BLaER1 treated with 17β-estradiol and CSF1 and Interleukin-3, amounts not matched to agents 10 nM and 100 nM (cell line): Measurements from ENCODE around the gene RFXANK.

Experiments
- H3K27ac ChIP-seq, 11 experiments: shearing (Covaris generic); formaldehyde crosslinking; 2 replicates each; pipeline ENCODE4 v1.8.1; 2022
- H3K27me3 ChIP-seq, 11 experiments: shearing (Covaris generic); formaldehyde crosslinking; 2 replicates each; pipeline ENCODE4 v1.8.1; 2022
- H3K36me3 ChIP-seq, 11 experiments: shearing (Covaris generic); formaldehyde crosslinking; 2 replicates each; pipeline ENCODE4 v1.8.1; 2022
- H3K4me1 ChIP-seq, 10 experiments: shearing (Covaris generic); formaldehyde crosslinking; 2 replicates each; pipeline ENCODE4 v1.8.1; 2022
- H3K4me2 ChIP-seq, 11 experiments: shearing (Covaris generic); formaldehyde crosslinking; 2 replicates each; pipeline ENCODE4 v1.8.1; 2022
- H3K4me3 ChIP-seq, 10 experiments: shearing (Covaris generic); formaldehyde crosslinking; 2 replicates each; pipeline ENCODE4 v1.8.1; 2022
- H3K9ac ChIP-seq, 11 experiments: shearing (Covaris generic); formaldehyde crosslinking; 2 replicates each; pipeline ENCODE4 v1.8.1; 2022
- H3K9me3 ChIP-seq, 11 experiments: shearing (Covaris generic); formaldehyde crosslinking; replicated peaks in 1 of 11; 2 replicates each; pipeline ENCODE4 v1.8.1; 2022
- H4K20me1 ChIP-seq, 11 experiments: shearing (Covaris generic); formaldehyde crosslinking; 2 replicates each; pipeline ENCODE4 v1.8.1; 2022
- Cebpa-rat ChIP-seq, 11 experiments: shearing (Covaris generic); IDR thresholded peaks; 2 replicates each; pipeline ENCODE4 v1.8.1; 2022

The RFXANK gene

GRCh38 chr19:19193926-19194325, 1.9 kb downstream of the RFXANK start:
- peak overlapping the region; percentile 77 to 99 (median 90); a peak in 19 of 20 replicates for H3K4me3 ChIP-seq
- H3K36me3 ChIP-seq, result peaks cover 31 to 66% (median 44%) of the 10 kb centered on the region in 11 experiments
- peak overlapping the region; percentile 91 to 100 (median 99); a peak in 21 of 22 replicates for H3K9ac ChIP-seq
- no peak for TF ChIP-seq Cebpa-rat (IDR thresholded peaks at IDR 0.05)
- peak overlapping the region; percentile 75 to 98 (median 90) for H3K4me2 ChIP-seq
- H4K20me1 ChIP-seq, result peaks cover 0 to 43% (median 18%) of the 10 kb centered on the region in 11 experiments; a peak in 13 of 22 replicates
- peaks cover 37 to 51% (median 39%) of the 10 kb centered on the region in 10 experiments for H3K4me1 ChIP-seq
- no peaks in the 10 kb centered on the region for H3K9me3 ChIP-seq
- no peaks in the 10 kb centered on the region for H3K27me3 ChIP-seq
- H3K27ac ChIP-seq, result peak overlapping the region in 9 of 11 experiments; percentile 82 to 100 (median 97); a peak in 17 of 22 replicates

GRCh38 chr19:19201697-19202630, 9.9 kb downstream of the RFXANK start:
- peak overlapping the region; percentile 91 to 99 (median 96) for H3K4me2 ChIP-seq
- peak overlapping the region; percentile 76 to 91 (median 85) for H3K9ac ChIP-seq
- no peak for TF ChIP-seq Cebpa-rat (IDR thresholded peaks at IDR 0.05)
- H3K27me3 ChIP-seq, result no peaks in the 10 kb centered on the region
- H3K4me3 ChIP-seq, result peak overlapping the region; percentile 70 to 86 (median 74)
- peaks cover 10 to 28% (median 24%) of the 10 kb centered on the region in 10 experiments for H3K4me1 ChIP-seq
- peak overlapping the region in 10 of 11 experiments; percentile 70 to 86 (median 82); a peak in 18 of 22 replicates for H3K27ac ChIP-seq
- peaks cover 28 to 56% (median 48%) of the 10 kb centered on the region in 11 experiments for H3K36me3 ChIP-seq
- peaks cover 0 to 48% (median 18%) of the 10 kb centered on the region in 11 experiments; a peak in 12 of 22 replicates for H4K20me1 ChIP-seq
- H3K9me3 ChIP-seq, result no peaks in the 10 kb centered on the region

GRCh38 chr19:19202707-19203011, 10.6 kb downstream of the RFXANK start:
- Histone ChIP-seq H4K20me1 (peaks cover 0 to 45% (median 18%) of the 10 kb centered on the region in 11 experiments; a peak in 11 of 22 replicates), H3K4me3 (peak overlapping the region; percentile 70 to 86 (median 74)), H3K27ac (peak overlapping the region; percentile 59 to 86 (median 82)), H3K4me1 (peaks cover 10 to 30% (median 25%) of the 10 kb centered on the region in 10 experiments), H3K36me3 (peaks cover 24 to 49% (median 41%) of the 10 kb centered on the region in 11 experiments), H3K27me3 (no peaks in the 10 kb centered on the region), H3K9ac (peak overlapping the region; percentile 76 to 91 (median 85)), H3K9me3 (no peaks in the 10 kb centered on the region; a peak in 1 of 22 replicates), H3K4me2 (peak overlapping the region; percentile 91 to 99 (median 96))
- TF ChIP-seq Cebpa-rat (IDR thresholded peaks at IDR 0.05), result no peak

- peaks cover 10 to 33% (median 25%) of the 10 kb centered on the region in 10 experiments for H3K4me1 ChIP-seq
- no peaks in the 10 kb centered on the region for H3K27me3 ChIP-seq
- peak within 1 kb of the TSS; percentile 70 to 86 (median 74) for H3K4me3 ChIP-seq
- peaks cover 0 to 40% (median 13%) of the 10 kb centered on the region in 11 experiments; a peak in 10 of 22 replicates for H4K20me1 ChIP-seq
- peak within 1 kb of the TSS; percentile 59 to 86 (median 82) for H3K27ac ChIP-seq
- H3K9me3 ChIP-seq, result no peaks in the 10 kb centered on the region; a peak in 1 of 22 replicates
- TF ChIP-seq Cebpa-rat (IDR thresholded peaks at IDR 0.05), result no peak
- H3K9ac ChIP-seq, result peak within 1 kb of the TSS; percentile 76 to 91 (median 85)
- H3K4me2 ChIP-seq, result peak within 1 kb of the TSS; percentile 91 to 99 (median 96)
- peaks cover 18 to 44% (median 35%) of the 10 kb centered on the region in 11 experiments for H3K36me3 ChIP-seq
Observed at GRCh38 chr19:19203012-19203856, 11.2 kb downstream of the RFXANK start, which contains the start of gene NR2C2AP. NR2C2AP (minus strand) TSS chr19:19203414; CDS start chr19:19203060, 354 bp downstream.

- Histone ChIP-seq H3K27me3 (peaks cover 0 to 4% (median 0%) of the 10 kb centered on the region in 11 experiments; a peak in 2 of 22 replicates), H4K20me1 (peaks cover 0 to 33% (median 7%) of the 10 kb centered on the region in 11 experiments; a peak in 10 of 22 replicates), H3K9ac (no peak overlapping the region), H3K36me3 (peaks cover 9 to 34% (median 25%) of the 10 kb centered on the region in 11 experiments), H3K4me1 (peaks cover 10 to 33% (median 25%) of the 10 kb centered on the region in 10 experiments), H3K9me3 (no peaks in the 10 kb centered on the region; a peak in 1 of 22 replicates), H3K4me2 (peak overlapping the region in 6 of 11 experiments; percentile 92 to 99 (median 97); a peak in 6 of 22 replicates), H3K4me3 (no peak overlapping the region), H3K27ac (no peak overlapping the region)
- no peak for TF ChIP-seq Cebpa-rat (IDR thresholded peaks at IDR 0.05)
Observed at GRCh38 chr19:19204181-19204580, 12.1 kb downstream of the RFXANK start.

GRCh38 chr19:19205416-19206410, 13.7 kb downstream of the RFXANK start:
- Histone ChIP-seq H3K4me2 (no peak overlapping the region), H3K9me3 (no peaks in the 10 kb centered on the region; a peak in 1 of 22 replicates), H3K27ac (no peak overlapping the region), H3K36me3 (peaks cover 0 to 19% (median 15%) of the 10 kb centered on the region in 11 experiments; a peak in 18 of 22 replicates), H3K4me1 (peaks cover 10 to 33% (median 25%) of the 10 kb centered on the region in 10 experiments), H3K27me3 (peaks cover 0 to 18% (median 4%) of the 10 kb centered on the region in 11 experiments; a peak in 10 of 22 replicates), H3K4me3 (no peak overlapping the region), H3K9ac (no peak overlapping the region), H4K20me1 (peaks cover 0 to 19% (median 0%) of the 10 kb centered on the region in 11 experiments; a peak in 7 of 22 replicates)
- no peak for TF ChIP-seq Cebpa-rat (IDR thresholded peaks at IDR 0.05)

- H4K20me1 ChIP-seq, result peaks cover 0 to 9% (median 0%) of the 10 kb centered on the region in 11 experiments; a peak in 4 of 22 replicates
- no peak overlapping the region for H3K27ac ChIP-seq
- no peak overlapping the region for H3K4me3 ChIP-seq
- H3K4me1 ChIP-seq, result peaks cover 8 to 25% (median 18%) of the 10 kb centered on the region in 10 experiments
- no peak overlapping the region for H3K4me2 ChIP-seq
- peaks cover 0 to 7% (median 4%) of the 10 kb centered on the region in 11 experiments; a peak in 11 of 22 replicates for H3K36me3 ChIP-seq
- TF ChIP-seq Cebpa-rat (IDR thresholded peaks at IDR 0.05), result no peak
- no peaks in the 10 kb centered on the region; a peak in 1 of 22 replicates for H3K9me3 ChIP-seq
- H3K9ac ChIP-seq, result no peak overlapping the region
- H3K27me3 ChIP-seq, result peaks cover 10 to 31% (median 16%) of the 10 kb centered on the region in 11 experiments
Observed at GRCh38 chr19:19206938-19207337, 14.9 kb downstream of the RFXANK start.
